Epithelial cell of proximal tubule (primary cell): Measurements from ENCODE around the gene ZNF334. TPM values are rescaled to one million over a fixed set of nuclear protein-coding genes. Genes with fewer than 3 reads are reported as not detected.
A peak's percentile ranks its signal among the peaks of the same experiment; 100 is the strongest.

Experiments
- DNase-seq: peaks from one replicate; pipeline ENCODE4 v3.0.0-alpha.2; 2011; ENCODE audit warnings: low read depth
- H3K4me3 ChIP-seq: 2 replicates; pipeline ENCODE4 v1.5.1; 2011; ENCODE audit warnings: low read depth, mild to moderate bottlenecking, low read length
- total RNA-seq: library from RNA; depleted of rRNA; stranded (reverse); fragments of >200 nt; gene quantifications from 2 replicates; pipeline ENCODE4 v1.2.3, GENCODE V29; 2015
- TF ChIP-seq, protein P1 (sequence below): conservative IDR thresholded peaks from 2 replicates; pipeline ENCODE4 v1.5.1; 2012; ENCODE audit warnings: low read depth, mild to moderate bottlenecking, low read length

The ZNF334 gene
- total RNA-seq = 1.9 and 2.2 TPM in 2 replicates

GRCh38 chr20:46512943-46513844 is at the start of gene ZNF334:
Gene ZNF334, minus strand, starts transcription at chr20:46513559. Its CDS starts 1,457 bp downstream, at chr20:46512102.
- H3K4me3 ChIP-seq = peak within 1 kb of the TSS; percentile 74
- TF ChIP-seq, protein P1, sequence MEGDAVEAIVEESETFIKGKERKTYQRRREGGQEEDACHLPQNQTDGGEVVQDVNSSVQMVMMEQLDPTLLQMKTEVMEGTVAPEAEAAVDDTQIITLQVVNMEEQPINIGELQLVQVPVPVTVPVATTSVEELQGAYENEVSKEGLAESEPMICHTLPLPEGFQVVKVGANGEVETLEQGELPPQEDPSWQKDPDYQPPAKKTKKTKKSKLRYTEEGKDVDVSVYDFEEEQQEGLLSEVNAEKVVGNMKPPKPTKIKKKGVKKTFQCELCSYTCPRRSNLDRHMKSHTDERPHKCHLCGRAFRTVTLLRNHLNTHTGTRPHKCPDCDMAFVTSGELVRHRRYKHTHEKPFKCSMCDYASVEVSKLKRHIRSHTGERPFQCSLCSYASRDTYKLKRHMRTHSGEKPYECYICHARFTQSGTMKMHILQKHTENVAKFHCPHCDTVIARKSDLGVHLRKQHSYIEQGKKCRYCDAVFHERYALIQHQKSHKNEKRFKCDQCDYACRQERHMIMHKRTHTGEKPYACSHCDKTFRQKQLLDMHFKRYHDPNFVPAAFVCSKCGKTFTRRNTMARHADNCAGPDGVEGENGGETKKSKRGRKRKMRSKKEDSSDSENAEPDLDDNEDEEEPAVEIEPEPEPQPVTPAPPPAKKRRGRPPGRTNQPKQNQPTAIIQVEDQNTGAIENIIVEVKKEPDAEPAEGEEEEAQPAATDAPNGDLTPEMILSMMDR = no peak
- DNase-seq = no peak

DNA sequence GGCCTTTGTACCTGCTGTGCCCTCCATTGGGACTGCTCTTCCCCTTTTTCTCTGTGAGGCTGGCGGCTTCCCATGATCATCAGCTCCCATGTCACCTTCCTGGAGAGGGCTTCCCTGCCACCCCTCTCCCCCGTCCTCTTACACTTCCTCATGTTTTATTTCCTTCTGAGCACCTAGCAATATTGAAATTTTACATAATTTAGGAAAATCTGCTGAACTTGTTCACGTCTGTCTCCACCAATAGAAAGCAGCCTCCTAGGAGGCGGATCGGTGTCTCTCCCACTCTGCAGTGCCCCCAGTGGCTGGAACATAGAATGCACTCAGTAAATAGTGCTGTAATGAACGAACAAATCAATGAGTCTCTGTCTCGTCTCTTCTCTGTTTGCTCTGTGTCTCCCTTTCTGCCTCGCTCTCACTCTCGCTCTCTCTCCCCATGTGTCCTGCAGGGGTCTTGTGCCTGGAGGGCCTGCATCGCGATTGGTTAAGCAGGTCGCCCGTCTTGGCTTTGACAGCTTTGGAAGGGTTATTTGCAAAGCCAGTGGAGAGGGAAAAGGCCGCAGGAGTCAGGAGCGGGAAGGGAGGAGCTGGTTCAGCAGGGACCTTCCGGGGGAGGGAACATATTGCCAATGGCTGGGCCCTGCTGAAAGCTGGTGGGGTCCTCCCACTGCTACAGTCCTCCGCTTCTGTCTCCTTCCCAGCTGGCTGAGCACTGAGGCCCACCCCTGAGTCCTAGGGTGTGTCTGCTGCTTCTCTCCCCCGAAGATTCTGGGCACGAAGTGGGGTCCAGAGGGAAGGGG is 49.2 kb upstream of the ZNF334 start:
- DNase-seq = no peak
- TF ChIP-seq, protein P1 = peak; percentile 84
- peak overlapping the region; percentile 9 for H3K4me3 ChIP-seq

GRCh38 chr20:46562009-46562372 is 48.6 kb upstream of the ZNF334 start:
- H3K4me3 ChIP-seq = no peak overlapping the region
- no peak for DNase-seq

DNA sequence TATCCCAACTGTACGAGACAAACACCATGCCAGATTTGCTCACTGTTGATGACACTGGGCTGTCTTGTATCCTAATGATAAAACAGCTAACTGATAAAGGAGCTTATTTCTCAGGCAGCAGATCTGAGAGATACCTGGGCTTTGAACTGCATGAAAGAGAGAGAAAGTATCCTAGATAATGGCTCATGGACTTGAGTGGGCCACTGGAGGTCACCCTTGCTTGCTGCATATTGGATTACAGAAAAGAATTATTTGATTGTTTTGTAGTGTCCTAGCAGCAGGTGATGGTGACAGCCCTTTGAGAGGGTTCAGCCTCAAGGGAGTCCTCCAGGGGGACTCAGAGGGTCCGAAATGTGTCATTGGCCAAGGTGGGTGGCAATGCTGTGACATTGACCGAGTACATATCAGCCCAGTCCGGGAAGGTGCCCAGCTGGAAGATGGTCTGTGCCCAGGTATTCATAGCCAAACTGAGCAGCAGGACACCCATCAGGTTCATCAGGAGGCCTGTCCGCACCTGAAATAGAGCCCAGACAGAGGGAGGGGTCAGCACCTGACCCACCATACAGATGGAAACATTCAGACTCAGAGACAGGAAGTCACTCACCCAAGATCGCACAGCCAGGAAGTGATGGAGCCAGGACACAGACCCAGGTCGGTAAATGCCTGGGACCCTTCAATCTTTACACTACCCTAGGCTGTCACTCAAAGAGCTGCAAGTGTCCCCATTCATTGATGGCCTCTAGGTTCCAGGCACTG is 46.5 kb upstream of the ZNF334 start:
- no peak for DNase-seq

More at GRCh38 chr20:46562009-46562372, 48.6 kb upstream of the ZNF334 start:
- TF ChIP-seq, protein P1 = no peak

DNA sequence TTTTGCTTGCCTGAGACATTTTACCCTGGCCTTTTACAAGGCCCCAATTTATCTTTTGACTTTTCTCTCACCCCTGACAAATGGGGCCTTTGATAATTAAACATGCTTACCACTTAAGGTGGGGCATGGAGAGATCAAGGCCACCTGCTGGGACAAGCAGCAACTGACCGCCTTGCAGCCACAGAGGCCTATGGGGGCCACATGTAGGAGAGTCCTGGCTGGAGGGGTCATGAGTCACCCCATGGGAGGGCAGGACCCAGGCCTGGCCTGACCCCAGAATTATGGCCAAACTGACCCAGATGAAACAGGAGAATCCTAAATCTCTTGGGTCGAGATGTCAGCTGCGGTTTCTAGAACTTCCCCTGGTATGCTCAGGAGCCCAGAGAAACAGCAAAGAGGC is 45.6 kb upstream of the ZNF334 start:
- TF ChIP-seq, protein P1 = no peak
- DNase-seq = no peak
- no peak overlapping the region for H3K4me3 ChIP-seq

More for the DNA sequence above, 46.5 kb upstream of the ZNF334 start:
- no peak overlapping the region for H3K4me3 ChIP-seq
- TF ChIP-seq, protein P1 = peak; percentile 50

- DNase-seq = peak; percentile 92
- H3K4me3 ChIP-seq = no peak overlapping the region
- TF ChIP-seq, protein P1 = no peak
Observed at GRCh38 chr20:46558511-46558959, 45.2 kb upstream of the ZNF334 start.
